Measurements from ENCODE around the gene NACA2. TPM values are rescaled to one million over a fixed set of nuclear protein-coding genes. Genes with fewer than 3 reads are reported as not detected.
A peak's percentile ranks its signal among the peaks of the same experiment; 100 is the strongest.
"Not testable (repeated sequence)": the region's sequence is repeated elsewhere in the genome, so short reads cannot be mapped to it uniquely, and the experiment has no call there.

Gene NACA2
- total RNA-seq, 1 experiment from 2014 or later = not detected

DNA sequence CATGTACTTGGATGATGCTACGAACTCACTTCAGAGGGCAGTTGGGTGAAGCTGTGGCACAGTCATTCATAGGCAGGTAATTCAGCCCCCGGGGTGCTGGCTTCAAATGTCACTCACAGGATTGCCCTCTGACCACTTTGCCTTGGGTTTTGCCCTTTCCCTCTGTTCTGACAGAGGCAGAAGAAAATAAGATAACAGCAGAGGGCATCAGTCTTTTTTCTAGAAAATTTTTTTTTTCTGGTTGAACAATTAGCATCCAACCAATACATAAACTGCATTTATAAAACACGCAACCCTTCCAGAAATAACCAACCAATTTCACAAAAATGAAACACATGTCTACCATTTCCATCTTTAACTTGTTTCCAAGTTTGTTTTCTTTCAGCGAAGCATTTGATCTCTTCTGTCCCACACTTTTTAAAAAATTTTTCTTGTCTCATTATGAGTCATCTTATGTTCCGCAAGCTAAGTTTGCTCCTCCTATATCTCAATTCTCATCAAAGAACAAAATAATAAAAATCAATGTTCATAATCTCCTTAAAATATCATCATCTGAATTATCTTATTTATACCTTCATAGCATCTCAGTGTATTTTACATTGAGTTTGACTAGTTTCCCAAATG lies 15.6 kb downstream of the NACA2 start:
- ChIA-PET CTCF (interaction anchor here (0.6 to 2.3 kb wide), 3 partner anchors 160 to 536 kb away, joined by 3 to 6 read pairs (median 3); no protein-coding TSS in a partner anchor), POLR2A (ENCODE audit: unreplicated experiment) (interaction anchor here (0.6 kb wide), 1 partner anchor 534 kb away, joined by 3 read pairs; no protein-coding TSS in a partner anchor)
- Histone ChIP-seq H3K4me3 (no peak overlapping the region), H3K9me3 (ENCODE audit: insufficient read depth, low read depth) (peaks cover 3% of the 10 kb centered on the region; the same call in 1 of the 2 replicates), H3K9me2 (ENCODE audit: insufficient read depth) (no peaks in the 10 kb centered on the region), H3K27ac (no peak overlapping the region), H3K36me3 (ENCODE audit: low read depth) (no peaks in the 10 kb centered on the region), H3K27me3 (ENCODE audit: insufficient read depth, low read depth) (no peaks in the 10 kb centered on the region), H3K4me1 (replicated peaks; ENCODE audit: insufficient read depth) (peaks cover 15% of the 10 kb centered on the region; the same call in 1 of the 2 replicates), H2AFZ (0 out of 2 replicates have a peak overlapping the region, but pooled peaks have one; percentile 46), H4K20me1 (ENCODE audit: insufficient read depth) (no peaks in the 10 kb centered on the region), H3K79me2 (ENCODE audit: low read depth) (no peaks in the 10 kb centered on the region), H3F3A (ENCODE audit: insufficient read depth, low read depth) (no peaks in the 10 kb centered on the region), H3K4me2 (peak overlapping the region; percentile 15; the same call in 1 of the 2 replicates)
- no peak for DNase-seq
- intact Hi-C loops (cut with micrococcal nuclease; ENCODE audit: unreplicated experiment) = loop anchor here (1.0 to 10.0 kb wide), 5 partner anchors 24 to 851 kb away; no protein-coding TSS in a partner anchor
- no peak for TF ChIP-seq EZH2 (IDR thresholded peaks at IDR 0.05; ENCODE audit: low read depth)
- TF ChIP-seq, protein P1, sequence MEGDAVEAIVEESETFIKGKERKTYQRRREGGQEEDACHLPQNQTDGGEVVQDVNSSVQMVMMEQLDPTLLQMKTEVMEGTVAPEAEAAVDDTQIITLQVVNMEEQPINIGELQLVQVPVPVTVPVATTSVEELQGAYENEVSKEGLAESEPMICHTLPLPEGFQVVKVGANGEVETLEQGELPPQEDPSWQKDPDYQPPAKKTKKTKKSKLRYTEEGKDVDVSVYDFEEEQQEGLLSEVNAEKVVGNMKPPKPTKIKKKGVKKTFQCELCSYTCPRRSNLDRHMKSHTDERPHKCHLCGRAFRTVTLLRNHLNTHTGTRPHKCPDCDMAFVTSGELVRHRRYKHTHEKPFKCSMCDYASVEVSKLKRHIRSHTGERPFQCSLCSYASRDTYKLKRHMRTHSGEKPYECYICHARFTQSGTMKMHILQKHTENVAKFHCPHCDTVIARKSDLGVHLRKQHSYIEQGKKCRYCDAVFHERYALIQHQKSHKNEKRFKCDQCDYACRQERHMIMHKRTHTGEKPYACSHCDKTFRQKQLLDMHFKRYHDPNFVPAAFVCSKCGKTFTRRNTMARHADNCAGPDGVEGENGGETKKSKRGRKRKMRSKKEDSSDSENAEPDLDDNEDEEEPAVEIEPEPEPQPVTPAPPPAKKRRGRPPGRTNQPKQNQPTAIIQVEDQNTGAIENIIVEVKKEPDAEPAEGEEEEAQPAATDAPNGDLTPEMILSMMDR (conservative IDR thresholded peaks at IDR 0.05) = no peak
- BruUV-seq (replicated peaks) = no TSS peak

DNA sequence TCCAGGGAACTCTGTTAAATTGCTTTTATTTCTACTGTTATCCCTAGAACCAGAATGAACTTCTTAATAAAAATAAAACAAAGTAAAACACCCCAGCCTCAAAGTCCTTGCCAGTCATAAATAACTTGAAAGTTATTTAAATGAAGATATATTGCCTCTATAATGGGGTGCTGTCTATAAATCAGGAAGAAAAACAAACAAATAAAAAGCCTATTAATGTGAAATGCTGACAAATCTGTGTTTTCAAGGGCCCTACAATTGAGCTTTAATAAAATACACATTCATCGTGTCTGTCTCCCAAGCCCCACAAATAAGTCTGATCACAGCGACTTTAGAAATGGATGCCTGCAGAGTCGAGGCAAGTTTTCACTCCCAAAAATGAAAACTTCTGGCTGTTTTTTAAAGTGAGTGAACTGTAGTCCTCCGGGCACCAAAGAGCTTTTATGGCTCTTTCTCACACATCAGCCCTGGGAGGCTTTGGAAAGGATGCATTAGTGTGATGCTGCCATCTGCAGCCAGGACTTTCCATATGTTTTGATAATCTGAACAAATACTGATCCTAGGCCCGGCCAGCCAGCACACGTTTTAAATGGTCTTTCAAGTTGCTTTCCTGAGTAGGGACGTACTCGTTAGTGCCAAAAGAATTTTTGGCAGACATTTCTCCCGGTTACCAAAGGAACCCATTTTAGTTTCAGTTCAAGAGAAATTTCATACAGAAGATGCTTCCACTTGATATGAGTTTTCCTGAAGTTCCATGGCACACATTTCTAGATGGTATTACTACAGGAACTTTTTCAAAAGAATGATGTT lies 16.3 kb downstream of the NACA2 start:
- Histone ChIP-seq H4K20me1 (ENCODE audit: insufficient read depth) (no peaks in the 10 kb centered on the region), H3K9me3 (ENCODE audit: insufficient read depth, low read depth) (peaks cover 3% of the 10 kb centered on the region; the same call in 1 of the 2 replicates), H3K79me2 (ENCODE audit: low read depth) (no peaks in the 10 kb centered on the region), H3K4me3 (no peak overlapping the region), H3K36me3 (ENCODE audit: low read depth) (no peaks in the 10 kb centered on the region), H3K27me3 (ENCODE audit: insufficient read depth, low read depth) (no peaks in the 10 kb centered on the region), H3K4me2 (peak overlapping the region; percentile 15; the same call in 1 of the 2 replicates), H2AFZ (0 out of 2 replicates have a peak overlapping the region, but pooled peaks have one; percentile 46), H3K9me2 (ENCODE audit: insufficient read depth) (no peaks in the 10 kb centered on the region), H3K4me1 (replicated peaks; ENCODE audit: insufficient read depth) (peaks cover 15% of the 10 kb centered on the region; the same call in 1 of the 2 replicates), H3K27ac (no peak overlapping the region), H3F3A (ENCODE audit: insufficient read depth, low read depth) (no peaks in the 10 kb centered on the region)
- intact Hi-C loops (cut with micrococcal nuclease; ENCODE audit: unreplicated experiment) = loop anchor here (1.0 to 10.0 kb wide), 5 partner anchors 23 to 850 kb away; no protein-coding TSS in a partner anchor
- CTCF ChIA-PET = interaction anchor here (0.6 to 2.3 kb wide), 6 partner anchors 30 to 854 kb away, joined by 3 to 7 read pairs (median 4); no protein-coding TSS in a partner anchor
- TF ChIP-seq, protein P1 (conservative IDR thresholded peaks at IDR 0.05) = peak; percentile 65
- no peak for TF ChIP-seq EZH2 (IDR thresholded peaks at IDR 0.05; ENCODE audit: low read depth)
- peak; percentile 43 to 50 for DNase-seq
- BruUV-seq (replicated peaks) = no TSS peak
- POLR2A ChIA-PET (ENCODE audit: unreplicated experiment) = interaction anchor here (0.6 kb wide), 2 partner anchors 163 to 534 kb away, joined by 3 read pairs; no protein-coding TSS in a partner anchor

DNA sequence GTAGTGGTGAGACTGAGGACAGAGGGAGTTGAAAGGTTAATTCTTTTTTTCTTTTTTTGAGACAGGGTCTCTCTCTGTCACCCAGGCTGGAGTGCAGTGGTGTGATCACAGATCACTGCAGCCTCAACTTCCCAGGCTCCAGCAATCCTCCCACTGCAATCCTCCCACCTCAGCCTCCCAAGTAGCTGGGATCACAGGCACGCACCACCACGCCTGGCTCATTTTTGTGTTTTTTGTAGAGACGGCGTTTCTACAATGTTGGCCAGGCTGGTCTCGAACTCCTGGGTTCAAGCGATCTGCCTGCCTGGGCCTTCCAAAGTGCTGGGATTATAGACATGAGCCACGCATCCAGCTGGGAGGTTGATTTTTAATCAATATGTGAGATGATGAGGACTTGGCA lies 18.5 kb downstream of the NACA2 start:
- intact Hi-C loops (cut with micrococcal nuclease; ENCODE audit: unreplicated experiment) = loop anchor here (10.0 kb wide), 1 partner anchor 848 kb away; no protein-coding TSS in a partner anchor
- DNase-seq; H3K9me2 ChIP-seq (ENCODE audit: insufficient read depth); H3K4me2 ChIP-seq; BruUV-seq (replicated peaks); H3K9me3 ChIP-seq (ENCODE audit: insufficient read depth, low read depth); POLR2A ChIA-PET (ENCODE audit: unreplicated experiment); H3K4me3 ChIP-seq; H2AFZ ChIP-seq; H3K27ac ChIP-seq; H3K27me3 ChIP-seq (ENCODE audit: insufficient read depth, low read depth); H3K36me3 ChIP-seq (ENCODE audit: low read depth); H4K20me1 ChIP-seq (ENCODE audit: insufficient read depth); H3K79me2 ChIP-seq (ENCODE audit: low read depth); CTCF ChIA-PET: not testable (repeated sequence)
- Histone ChIP-seq H3F3A (ENCODE audit: insufficient read depth, low read depth) (peaks cover 17% of the 10 kb centered on the region), H3K4me1 (replicated peaks; ENCODE audit: insufficient read depth) (peaks cover 36% of the 10 kb centered on the region)

All from PC-9 (cell line).